Ramos (cell line): ENCODE results near the gene ZNF775.

Experiments used
- in situ Hi-C: fragments of 300-500 bp; cut with MboI; formaldehyde crosslinking; loops from one replicate; pipeline ENCODE4 v1.14.3; 2022; ENCODE audit warnings: low sequenced_read_pairs; ENCODE audit not compliant: unreplicated experiment

Gene ZNF775

GRCh38 chr7:150430465-150431085 is 51.4 kb downstream of the ZNF775 start:
- in situ Hi-C loops, result loop anchor here (25.0 kb wide), 1 partner anchor 557 kb away; the partner anchor contains the start of genes KCNH2 and NOS3

DNA sequence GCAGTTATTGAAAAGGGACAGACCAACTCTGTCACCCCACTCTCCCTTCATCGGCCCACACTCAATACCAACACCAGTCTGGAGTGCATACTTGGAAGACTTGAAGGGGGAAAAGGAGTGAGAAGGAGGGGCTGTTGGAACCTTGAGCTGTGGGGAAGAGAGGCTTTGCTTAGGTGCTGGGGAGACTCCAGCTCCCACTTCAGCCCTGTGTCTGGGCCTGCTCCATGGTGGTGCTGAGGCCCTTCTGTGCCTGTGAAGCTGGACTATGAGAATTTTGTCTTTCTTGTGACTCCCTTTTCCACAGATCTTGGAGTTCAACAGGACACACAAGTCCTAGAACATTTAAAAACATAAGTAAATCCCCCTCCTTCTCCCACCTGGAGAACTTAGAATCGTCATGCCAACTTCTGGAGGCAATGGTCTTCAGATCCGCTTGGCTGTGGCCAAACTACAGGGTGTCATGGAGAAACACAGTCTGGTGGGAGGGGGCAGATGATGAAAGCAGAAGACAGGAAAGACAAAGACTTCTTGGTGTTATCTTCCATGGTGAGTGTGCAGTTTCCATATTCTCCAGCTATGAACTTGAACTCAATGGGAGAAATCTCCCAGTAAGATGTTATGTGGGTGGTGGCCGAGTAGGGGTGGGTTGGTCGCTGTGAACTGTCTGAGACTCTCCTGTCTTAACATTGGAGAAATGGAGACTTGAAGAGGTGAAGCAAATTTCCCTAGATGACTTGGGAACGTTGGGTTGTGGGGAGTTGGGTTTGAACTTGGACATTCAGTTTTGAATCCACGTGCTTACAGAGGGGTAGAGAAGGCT is 52.9 kb downstream of the ZNF775 start:
- in situ Hi-C loops, result loop anchor here (25.0 kb wide), 1 partner anchor 555 kb away; the partner anchor contains the start of genes KCNH2 and NOS3

DNA sequence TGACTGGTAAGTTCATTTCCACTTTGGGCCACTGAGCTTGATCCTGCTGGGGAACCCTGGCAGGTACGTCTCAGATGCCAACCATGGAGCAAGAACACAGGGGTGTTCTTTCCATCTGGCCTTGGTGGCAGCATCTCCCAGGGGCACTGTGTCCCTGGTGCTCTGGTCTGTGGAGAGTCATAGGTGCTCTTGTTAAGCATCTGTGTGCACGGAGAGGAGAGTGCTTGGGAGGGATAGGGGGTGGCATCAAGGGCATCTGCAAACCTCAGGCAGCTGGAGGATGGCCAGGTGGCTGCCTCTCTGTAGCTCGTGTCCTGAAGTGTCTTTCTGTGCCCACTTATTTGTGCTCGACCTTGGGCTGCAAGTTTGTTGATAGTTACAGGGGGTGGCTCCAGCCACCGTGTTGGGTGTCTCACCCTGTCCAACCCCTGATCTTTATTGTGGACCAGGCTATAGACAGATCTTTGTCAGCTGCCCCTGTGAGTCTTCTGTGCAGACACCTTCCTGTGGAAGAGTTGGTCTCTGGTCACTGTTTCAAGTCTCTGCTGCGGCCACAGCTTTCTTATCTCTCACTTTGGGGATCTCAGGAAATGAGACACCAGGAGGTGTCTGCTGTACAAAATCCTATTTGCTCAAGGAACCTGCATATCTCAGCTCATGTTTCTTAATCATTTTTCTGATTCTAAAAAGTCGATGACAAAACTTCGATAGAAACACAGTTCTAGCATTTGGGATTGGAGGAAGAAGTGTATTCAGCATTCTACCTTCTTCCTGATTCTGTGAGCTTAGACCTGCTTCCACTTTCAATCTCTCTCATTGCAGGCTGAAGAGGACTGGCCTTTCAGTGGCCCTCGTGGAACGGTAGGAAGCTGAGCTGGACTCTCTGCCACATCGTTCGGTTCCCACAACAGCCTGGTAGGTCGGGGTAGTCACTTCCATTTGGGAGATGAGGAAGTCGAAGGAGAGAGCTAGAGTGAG is 54.1 kb downstream of the ZNF775 start:
- in situ Hi-C loops, result loop anchor here (25.0 kb wide), 1 partner anchor 554 kb away; the partner anchor contains the start of genes KCNH2 and NOS3

DNA sequence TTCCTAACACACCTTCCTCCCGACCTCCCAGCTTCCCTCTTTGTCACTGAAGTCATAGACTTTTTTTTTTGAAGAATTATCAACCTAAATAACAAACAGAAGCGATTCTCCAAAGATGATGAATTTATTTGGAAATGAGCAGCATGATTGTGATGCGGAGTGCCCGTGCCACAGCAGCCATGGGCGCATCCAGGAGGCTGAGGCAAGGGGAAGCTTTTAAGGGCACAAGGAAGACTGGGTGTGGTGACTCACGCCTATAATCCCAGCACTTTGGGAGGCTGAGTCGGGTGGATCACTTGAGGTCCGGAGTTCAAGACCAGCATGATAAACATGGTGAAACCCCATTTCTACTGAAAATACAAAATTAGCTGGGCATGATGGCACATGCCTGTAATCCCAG is 55.1 kb downstream of the ZNF775 start:
- in situ Hi-C loops, result loop anchor here (25.0 kb wide), 1 partner anchor 553 kb away; the partner anchor contains the start of genes KCNH2 and NOS3

GRCh38 chr7:150435047-150435389 is 55.9 kb downstream of the ZNF775 start:
- in situ Hi-C loops, result loop anchor here (25.0 kb wide), 1 partner anchor 552 kb away; the partner anchor contains the start of genes KCNH2 and NOS3

- in situ Hi-C loops, result loop anchor here (25.0 kb wide), 1 partner anchor 552 kb away; the partner anchor contains the start of genes KCNH2 and NOS3
These were observed 56.4 kb downstream of the ZNF775 start for GRCh38 chr7:150435390-150436073.

DNA sequence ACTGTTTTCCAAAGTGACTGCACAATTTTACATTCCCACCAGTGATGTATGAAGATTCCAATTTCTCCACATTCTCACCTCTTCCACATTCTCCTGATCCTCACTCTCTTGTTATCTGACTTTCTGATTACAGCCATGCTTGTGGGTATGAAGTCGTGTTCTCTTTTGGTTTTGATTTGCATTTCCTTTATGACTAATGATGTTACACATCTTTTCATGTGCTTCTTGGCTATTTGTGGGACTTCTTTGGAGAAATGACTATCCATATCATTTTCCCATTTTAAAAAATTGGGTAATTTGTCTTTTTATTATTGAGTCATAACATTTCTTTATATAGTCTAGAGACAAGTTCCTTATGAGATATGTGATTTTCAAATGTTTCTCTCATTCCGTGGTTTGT is 60.8 kb downstream of the ZNF775 start:
- in situ Hi-C loops, result loop anchor here (10.0 to 25.0 kb wide), 2 partner anchors 315 to 547 kb away; partner anchors contain the start of genes KCNH2 and NOS3

DNA sequence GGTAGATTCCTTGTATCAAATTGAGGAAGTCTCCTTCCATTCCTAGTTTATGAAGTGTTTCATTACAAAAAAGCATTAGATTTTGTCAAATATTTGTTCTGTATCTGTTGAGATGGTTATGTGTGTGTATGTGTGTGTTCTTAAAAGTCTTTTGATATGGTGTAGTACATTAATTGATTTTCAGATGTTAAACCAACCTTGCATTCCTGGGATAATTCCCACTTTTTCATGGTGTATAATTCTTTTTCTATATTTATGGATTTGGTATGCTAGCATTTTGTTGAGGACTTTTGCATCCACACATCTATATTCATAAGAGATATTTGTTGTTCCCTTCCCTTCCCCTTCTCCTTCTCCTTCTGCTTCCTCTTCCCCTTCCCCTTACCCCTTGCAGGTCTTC is 62.4 kb downstream of the ZNF775 start:
- in situ Hi-C loops, result loop anchor here (10.0 to 25.0 kb wide), 2 partner anchors 313 to 546 kb away; partner anchors contain the start of genes KCNH2 and NOS3

DNA sequence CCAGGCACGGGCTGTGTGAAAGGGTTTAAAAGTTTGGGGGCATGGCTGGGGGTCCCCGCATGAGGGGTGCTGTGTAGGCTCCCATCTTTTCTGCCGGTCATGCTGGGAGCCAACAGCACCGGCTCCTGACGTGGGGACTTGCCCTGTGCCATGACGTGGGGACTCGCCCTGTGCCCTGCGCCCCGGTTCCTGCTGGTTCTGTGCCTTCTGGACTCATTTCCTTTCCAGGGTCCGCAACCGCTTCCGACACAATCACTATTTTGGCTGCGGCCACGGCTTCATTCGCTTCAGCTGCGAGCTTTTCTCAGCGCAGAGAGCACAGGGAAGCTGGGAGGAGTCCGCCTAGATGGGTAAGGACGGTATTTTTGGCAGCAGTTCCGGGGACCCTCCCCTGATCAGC is 63.7 kb downstream of the ZNF775 start:
- in situ Hi-C loops, result loop anchor here (10.0 to 25.0 kb wide), 2 partner anchors 312 to 544 kb away; partner anchors contain the start of genes KCNH2 and NOS3

- in situ Hi-C loops, result loop anchor here (10.0 to 25.0 kb wide), 2 partner anchors 311 to 543 kb away; partner anchors contain the start of genes KCNH2 and NOS3
These were observed 64.8 kb downstream of the ZNF775 start for GRCh38 chr7:150443793-150444540.

GRCh38 chr7:150444674-150445365 is 65.7 kb downstream of the ZNF775 start:
- in situ Hi-C loops, result loop anchor here (10.0 to 25.0 kb wide), 2 partner anchors 310 to 542 kb away; partner anchors contain the start of genes KCNH2 and NOS3

DNA sequence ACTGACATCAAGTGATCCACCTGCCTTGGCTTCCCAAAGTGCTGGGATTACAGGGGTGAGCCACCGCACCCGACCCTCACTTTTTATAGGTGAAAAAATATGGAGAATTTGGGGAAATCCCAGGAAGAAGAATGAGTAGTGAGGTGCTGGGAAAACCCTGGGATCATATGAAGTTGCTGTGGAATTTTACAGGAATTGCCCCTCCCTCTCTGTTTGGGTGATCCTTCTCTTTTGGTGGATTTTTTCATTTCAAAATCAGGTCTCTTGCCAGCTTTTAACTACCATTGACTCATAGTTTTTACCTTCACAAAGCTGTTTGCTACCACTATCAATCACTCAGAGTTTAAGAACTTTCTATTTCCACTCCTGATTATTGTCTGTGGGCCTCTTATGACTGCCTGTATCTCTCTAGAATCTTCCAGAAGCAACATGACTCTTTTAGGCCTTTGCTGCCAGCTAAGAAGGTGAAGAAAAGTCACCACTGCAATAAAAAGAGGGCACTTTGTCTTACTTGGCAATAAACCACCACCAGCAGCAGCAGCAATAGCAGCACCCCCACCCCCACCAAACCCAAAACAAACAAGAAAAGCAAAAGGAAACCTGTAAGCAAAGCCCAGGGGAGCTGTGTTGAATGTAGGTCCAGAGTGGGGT is 67.3 kb downstream of the ZNF775 start:
- in situ Hi-C loops, result loop anchor here (10.0 to 25.0 kb wide), 2 partner anchors 308 to 541 kb away; partner anchors contain the start of genes KCNH2 and NOS3
